ENCODE measurements around the gene SCRT2. TPM values are rescaled to one million over a fixed set of nuclear protein-coding genes. Genes with fewer than 3 reads are reported as not detected.

The SCRT2 gene
- total RNA-seq, 1 donor from 2014 or later: not detected

- Mint-ChIP-seq H3K4me3 (no peak overlapping the region), H3K27ac (no peak overlapping the region), H3K27me3 (peaks cover 14% of the 10 kb centered on the region), H3K36me3 (ENCODE audit: low read depth) (no peaks in the 10 kb centered on the region), H3K4me1 (no peaks in the 10 kb centered on the region), H3K9me3 (no peaks in the 10 kb centered on the region)
- no peak for ATAC-seq (ENCODE audit: low read depth)
- no peak for TF ChIP-seq CTCF (IDR thresholded peaks at IDR 0.05)
- DNase-seq: no peak
- CTCF ChIA-PET: no interaction called here
- intact Hi-C loops (cut with micrococcal nuclease): no loop called here
- POLR2A ChIA-PET: no interaction called here
Observed at GRCh38 chr20:688809-689212, 13.2 kb upstream of the SCRT2 start.

- no peak for DNase-seq
- Mint-ChIP-seq H3K27me3 (peaks cover 14% of the 10 kb centered on the region), H3K27ac (no peak overlapping the region), H3K4me3 (no peak overlapping the region), H3K4me1 (no peaks in the 10 kb centered on the region), H3K36me3 (ENCODE audit: low read depth) (no peaks in the 10 kb centered on the region), H3K9me3 (no peaks in the 10 kb centered on the region)
- ATAC-seq (ENCODE audit: low read depth): no peak
- intact Hi-C loops (cut with micrococcal nuclease): no loop called here
- POLR2A ChIA-PET: no interaction called here
- CTCF ChIA-PET: no interaction called here
- no peak for TF ChIP-seq CTCF (IDR thresholded peaks at IDR 0.05)
Observed at GRCh38 chr20:687468-688203, 12.0 kb upstream of the SCRT2 start.

GRCh38 chr20:684676-685319, 9.2 kb upstream of the SCRT2 start:
- intact Hi-C loops (cut with micrococcal nuclease): no loop called here
- no peaks in the 10 kb centered on the region for H3K9me3 Mint-ChIP-seq
- no peak for DNase-seq
- POLR2A ChIA-PET: no interaction called here
- no peaks in the 10 kb centered on the region for H3K4me1 Mint-ChIP-seq
- ATAC-seq (ENCODE audit: low read depth): no peak
- no peaks in the 10 kb centered on the region for H3K36me3 Mint-ChIP-seq (ENCODE audit: low read depth)
- H3K4me3 Mint-ChIP-seq: no peak overlapping the region
- TF ChIP-seq CTCF (IDR thresholded peaks at IDR 0.05): no peak
- CTCF ChIA-PET: no interaction called here
- peaks cover 19% of the 10 kb centered on the region for H3K27me3 Mint-ChIP-seq
- H3K27ac Mint-ChIP-seq: no peak overlapping the region

GRCh38 chr20:682123-682522, 6.5 kb upstream of the SCRT2 start:
- POLR2A ChIA-PET: no interaction called here
- H3K27ac Mint-ChIP-seq: no peak overlapping the region
- ATAC-seq (ENCODE audit: low read depth) (no peak), DNase-seq (no peak)
- peaks cover 3% of the 10 kb centered on the region for H3K4me1 Mint-ChIP-seq
- peaks cover 34% of the 10 kb centered on the region for H3K27me3 Mint-ChIP-seq
- no peaks in the 10 kb centered on the region for H3K9me3 Mint-ChIP-seq
- no peak for TF ChIP-seq CTCF (IDR thresholded peaks at IDR 0.05)
- CTCF ChIA-PET: no interaction called here
- H3K4me3 Mint-ChIP-seq: no peak overlapping the region
- no peaks in the 10 kb centered on the region for H3K36me3 Mint-ChIP-seq (ENCODE audit: low read depth)
- intact Hi-C loops (cut with micrococcal nuclease): no loop called here

GRCh38 chr20:680638-681187, 5.1 kb upstream of the SCRT2 start:
- Mint-ChIP-seq H3K27ac (no peak overlapping the region), H3K4me1 (peaks cover 12% of the 10 kb centered on the region), H3K36me3 (ENCODE audit: low read depth) (no peaks in the 10 kb centered on the region), H3K9me3 (no peaks in the 10 kb centered on the region), H3K27me3 (peaks cover 39% of the 10 kb centered on the region), H3K4me3 (no peak overlapping the region)
- no peak for DNase-seq
- ChIA-PET CTCF (no interaction called here), POLR2A (no interaction called here)
- ATAC-seq (ENCODE audit: low read depth): no peak
- intact Hi-C loops (cut with micrococcal nuclease): no loop called here
- TF ChIP-seq CTCF (IDR thresholded peaks at IDR 0.05): no peak

Measured in activated B cell treated with CpG ODN at 0.5 μM for 24 hours (primary cell).